GM06990 (cell line): ENCODE results near the gene INTS7.
"Not testable (repeated sequence)": the region's sequence is repeated elsewhere in the genome, so short reads cannot be mapped to it uniquely, and the experiment has no call there.

Experiments used
- DNase-seq: peaks from one replicate; pipeline ENCODE4 v3.0.0-alpha.2; 2011; ENCODE audit not compliant: insufficient read length; ENCODE audit errors: extremely low read depth
- H3K27me3 ChIP-seq: replicated peaks from 2 replicates; pipeline ENCODE4 v1.6.0; 2011; ENCODE audit warnings: low read length; ENCODE audit not compliant: control insufficient read depth, insufficient read depth
- H3K36me3 ChIP-seq: 2 replicates; pipeline ENCODE4 v1.5.1; 2011; ENCODE audit warnings: low read length; ENCODE audit not compliant: control insufficient read depth, insufficient read depth
- H3K4me3 ChIP-seq: replicated peaks from 2 replicates; pipeline ENCODE4 v1.5.1; 2011; ENCODE audit warnings: low read depth, mild to moderate bottlenecking, control low read depth, low read length
- CTCF ChIP-seq: IDR thresholded peaks from 2 replicates; pipeline ENCODE4 v1.5.1; 2011; ENCODE audit warnings: low read length, control low read depth, mild to moderate bottlenecking, inconsistent platforms; ENCODE audit not compliant: insufficient read depth, poor library complexity, severe bottlenecking

The INTS7 gene

GRCh38 chr1:211923095-211923494 lies 112.3 kb downstream of the INTS7 start:
- Histone ChIP-seq H3K4me3 (no peak overlapping the region), H3K36me3 (no peaks in the 10 kb centered on the region), H3K27me3 (no peaks in the 10 kb centered on the region)
- no peak for TF ChIP-seq CTCF
- DNase-seq = no peak

GRCh38 chr1:211921579-211922095 lies 113.7 kb downstream of the INTS7 start:
- Histone ChIP-seq H3K27me3 (no peaks in the 10 kb centered on the region), H3K36me3 (no peaks in the 10 kb centered on the region), H3K4me3 (no peak overlapping the region)
- DNase-seq = no peak
- no peak for TF ChIP-seq CTCF

GRCh38 chr1:211920602-211921226 lies 114.6 kb downstream of the INTS7 start:
- no peak for TF ChIP-seq CTCF
- DNase-seq = no peak
- Histone ChIP-seq H3K4me3 (no peak overlapping the region), H3K27me3 (no peaks in the 10 kb centered on the region), H3K36me3 (no peaks in the 10 kb centered on the region)

- Histone ChIP-seq H3K27me3 (no peaks in the 10 kb centered on the region), H3K4me3 (no peak overlapping the region), H3K36me3 (no peaks in the 10 kb centered on the region)
- no peak for DNase-seq
- no peak for TF ChIP-seq CTCF
These were observed 115.2 kb downstream of the INTS7 start for GRCh38 chr1:211920141-211920572.

GRCh38 chr1:211918843-211919414 lies 116.4 kb downstream of the INTS7 start:
- no peaks in the 10 kb centered on the region for H3K27me3 ChIP-seq
- no peak for TF ChIP-seq CTCF
- no peak overlapping the region for H3K4me3 ChIP-seq
- H3K36me3 ChIP-seq = no peaks in the 10 kb centered on the region
- no peak for DNase-seq

- not testable (repeated sequence) for H3K4me3 ChIP-seq, H3K36me3 ChIP-seq, DNase-seq, H3K27me3 ChIP-seq
These were observed 118.9 kb downstream of the INTS7 start for GRCh38 chr1:211916458-211916857.
